ENCODE data around the gene RSBN1L. TPM values are rescaled to one million over a fixed set of nuclear protein-coding genes. Genes with fewer than 3 reads are reported as not detected.
A peak's percentile ranks its signal among the peaks of the same experiment; 100 is the strongest.
"Not testable (repeated sequence)": the region's sequence is repeated elsewhere in the genome, so short reads cannot be mapped to it uniquely, and the experiment has no call there.

The RSBN1L gene
- total RNA-seq, 1 donor from 2014 or later = 27.7 TPM

DNA sequence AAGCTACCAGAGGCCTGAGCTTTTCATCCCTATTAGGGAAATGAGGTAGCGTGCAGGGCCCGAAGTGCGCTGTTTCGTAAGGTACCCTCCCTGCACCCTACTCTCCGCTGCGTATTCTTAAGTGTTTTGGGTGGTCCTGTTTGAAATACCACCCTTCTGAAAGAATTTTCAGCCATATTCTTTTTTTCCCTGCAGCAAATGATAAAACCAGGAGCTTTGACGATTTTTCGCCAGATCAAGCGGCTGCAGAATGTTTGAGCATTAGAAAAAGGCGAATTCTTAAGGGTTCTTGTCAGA is 1.2 kb downstream of the RSBN1L start:
- no peaks in the 10 kb centered on the region for H3K36me3 ChIP-seq
- intact Hi-C loops (cut with DNase I) = no loop called here
- ATAC-seq = peak; percentile 37
- TF ChIP-seq, protein P1, sequence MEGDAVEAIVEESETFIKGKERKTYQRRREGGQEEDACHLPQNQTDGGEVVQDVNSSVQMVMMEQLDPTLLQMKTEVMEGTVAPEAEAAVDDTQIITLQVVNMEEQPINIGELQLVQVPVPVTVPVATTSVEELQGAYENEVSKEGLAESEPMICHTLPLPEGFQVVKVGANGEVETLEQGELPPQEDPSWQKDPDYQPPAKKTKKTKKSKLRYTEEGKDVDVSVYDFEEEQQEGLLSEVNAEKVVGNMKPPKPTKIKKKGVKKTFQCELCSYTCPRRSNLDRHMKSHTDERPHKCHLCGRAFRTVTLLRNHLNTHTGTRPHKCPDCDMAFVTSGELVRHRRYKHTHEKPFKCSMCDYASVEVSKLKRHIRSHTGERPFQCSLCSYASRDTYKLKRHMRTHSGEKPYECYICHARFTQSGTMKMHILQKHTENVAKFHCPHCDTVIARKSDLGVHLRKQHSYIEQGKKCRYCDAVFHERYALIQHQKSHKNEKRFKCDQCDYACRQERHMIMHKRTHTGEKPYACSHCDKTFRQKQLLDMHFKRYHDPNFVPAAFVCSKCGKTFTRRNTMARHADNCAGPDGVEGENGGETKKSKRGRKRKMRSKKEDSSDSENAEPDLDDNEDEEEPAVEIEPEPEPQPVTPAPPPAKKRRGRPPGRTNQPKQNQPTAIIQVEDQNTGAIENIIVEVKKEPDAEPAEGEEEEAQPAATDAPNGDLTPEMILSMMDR (IDR thresholded peaks at IDR 0.05) = no peak
- H3K4me3 ChIP-seq = peak overlapping the region; percentile 83
- H3K27me3 ChIP-seq = no peaks in the 10 kb centered on the region
- H3K27ac ChIP-seq = peak overlapping the region; percentile 97
- no peak for DNase-seq
- no peaks in the 10 kb centered on the region for H3K9me3 ChIP-seq
- peaks cover 41% of the 10 kb centered on the region for H3K4me1 ChIP-seq

DNA sequence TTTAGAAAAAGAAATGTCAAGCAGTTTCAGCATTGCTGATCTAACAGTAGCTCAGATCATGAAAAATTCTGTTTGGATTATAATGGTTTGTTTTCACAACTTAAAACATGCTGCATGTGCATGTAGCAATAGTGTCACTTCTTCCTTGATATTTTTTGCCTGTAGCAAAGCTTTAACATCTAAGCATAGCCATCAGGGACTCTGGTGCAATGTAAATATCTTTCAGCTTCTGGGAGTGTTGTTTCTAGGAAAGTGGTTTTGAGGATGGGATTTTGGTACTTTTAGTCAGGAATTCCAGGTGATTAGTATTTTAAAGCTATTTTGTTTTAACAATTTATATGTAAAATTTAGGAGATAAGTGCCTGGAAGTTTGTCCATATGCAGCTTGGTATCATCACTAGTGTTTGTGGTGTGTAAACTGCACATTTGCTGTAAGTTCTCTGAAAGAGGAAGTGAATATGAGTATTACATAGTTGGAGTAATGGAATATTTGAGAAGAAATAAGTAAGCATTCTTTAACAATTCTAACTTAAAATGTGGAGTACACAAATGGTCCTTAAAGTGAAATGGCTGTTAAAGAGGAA is 1.9 kb downstream of the RSBN1L start:
- H3K4me1 ChIP-seq = peaks cover 47% of the 10 kb centered on the region

DNA sequence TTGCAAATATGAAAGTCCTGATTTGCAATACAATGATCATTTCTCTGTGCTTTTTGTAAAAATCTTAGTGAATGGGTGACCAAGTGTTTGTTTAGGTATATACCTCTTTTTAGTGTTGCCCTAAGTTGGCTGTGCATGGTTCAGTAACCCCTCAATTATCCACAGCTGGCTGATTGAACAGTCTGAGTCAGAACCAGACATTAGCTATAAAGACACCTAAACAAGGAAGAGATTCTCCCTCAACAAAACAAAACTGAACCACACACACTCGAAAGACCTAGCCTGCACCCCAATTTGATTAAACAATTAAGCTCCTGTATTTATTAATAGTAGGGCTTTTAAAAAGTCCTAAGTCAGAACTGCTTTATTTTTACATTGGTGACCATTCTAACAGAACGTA is 2.8 kb downstream of the RSBN1L start:
- Histone ChIP-seq H3K36me3 (no peaks in the 10 kb centered on the region), H3K4me3 (peak overlapping the region; percentile 83), H3K4me1 (peaks cover 48% of the 10 kb centered on the region), H3K27ac (peak overlapping the region; percentile 97), H3K27me3 (no peaks in the 10 kb centered on the region), H3K9me3 (no peaks in the 10 kb centered on the region)
- intact Hi-C loops (cut with DNase I) = no loop called here
- TF ChIP-seq, protein P1 (IDR thresholded peaks at IDR 0.05) = no peak
- DNase-seq = no peak
- ATAC-seq = no peak

More for the DNA sequence above, 1.9 kb downstream of the RSBN1L start:
- Histone ChIP-seq H3K36me3 (no peaks in the 10 kb centered on the region), H3K27ac (peak overlapping the region; percentile 97), H3K9me3 (no peaks in the 10 kb centered on the region), H3K4me3 (peak overlapping the region; percentile 83), H3K27me3 (no peaks in the 10 kb centered on the region)
- intact Hi-C loops (cut with DNase I) = no loop called here
- no peak for ATAC-seq
- TF ChIP-seq, protein P1 (IDR thresholded peaks at IDR 0.05) = no peak
- DNase-seq = no peak

DNA sequence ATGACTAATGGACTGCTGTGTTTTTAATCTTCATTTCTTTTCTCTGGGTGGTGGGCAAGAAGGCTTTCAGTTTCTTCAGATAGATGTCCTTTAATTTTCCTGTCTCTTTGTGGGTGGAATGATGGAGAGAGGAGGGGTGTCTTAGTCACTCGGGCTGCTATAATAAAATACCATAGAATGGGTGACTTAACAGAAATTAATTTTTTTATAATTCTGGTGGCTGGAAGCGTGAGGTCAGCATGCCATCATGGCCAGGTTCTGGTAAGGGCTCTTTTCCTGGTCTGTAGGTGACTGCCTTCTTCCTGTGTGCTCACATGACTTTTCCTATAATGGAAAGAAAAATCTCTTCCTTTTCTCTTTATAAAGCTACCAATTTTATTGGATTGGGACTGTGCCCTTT is 6.3 kb downstream of the RSBN1L start:
- Histone ChIP-seq H3K4me1 (peaks cover 38% of the 10 kb centered on the region), H3K27me3 (no peaks in the 10 kb centered on the region), H3K9me3 (no peaks in the 10 kb centered on the region), H3K36me3 (no peaks in the 10 kb centered on the region), H3K4me3 (no peak overlapping the region), H3K27ac (no peak overlapping the region)
- TF ChIP-seq, protein P1 (IDR thresholded peaks at IDR 0.05) = no peak
- DNase-seq (no peak), ATAC-seq (no peak)
- intact Hi-C loops (cut with DNase I) = no loop called here

DNA sequence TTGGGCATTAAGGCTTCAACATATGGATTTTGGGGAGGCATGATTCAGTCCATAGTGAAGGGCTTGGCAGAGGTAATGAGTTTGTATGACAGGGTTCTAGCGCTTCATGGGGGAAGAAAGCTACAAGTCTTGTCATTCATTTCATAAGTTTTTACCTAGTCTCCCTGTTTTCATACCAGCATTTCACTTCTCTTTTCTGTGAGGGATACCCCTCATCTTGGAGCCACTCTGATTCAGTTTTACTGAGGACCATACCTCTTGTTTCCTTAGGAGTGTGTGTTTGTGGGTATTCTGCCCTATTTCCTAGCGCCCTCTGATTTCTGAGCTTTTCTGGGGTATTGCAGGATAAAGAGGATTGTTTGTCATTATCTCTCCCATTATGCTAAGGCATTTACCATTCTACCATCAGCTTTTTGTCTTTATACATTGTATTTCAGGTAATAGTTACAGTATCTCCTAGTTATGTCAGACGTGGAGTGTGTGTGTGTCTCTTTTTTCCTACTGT is 6.8 kb downstream of the RSBN1L start:
- no peak overlapping the region for H3K4me3 ChIP-seq
- peaks cover 36% of the 10 kb centered on the region for H3K4me1 ChIP-seq
- DNase-seq (no peak), ATAC-seq (no peak)
- intact Hi-C loops (cut with DNase I) = no loop called here
- TF ChIP-seq, protein P1 (IDR thresholded peaks at IDR 0.05) = no peak
- no peaks in the 10 kb centered on the region for H3K27me3 ChIP-seq
- no peak overlapping the region for H3K27ac ChIP-seq
- H3K36me3 ChIP-seq = no peaks in the 10 kb centered on the region
- no peaks in the 10 kb centered on the region for H3K9me3 ChIP-seq

DNA sequence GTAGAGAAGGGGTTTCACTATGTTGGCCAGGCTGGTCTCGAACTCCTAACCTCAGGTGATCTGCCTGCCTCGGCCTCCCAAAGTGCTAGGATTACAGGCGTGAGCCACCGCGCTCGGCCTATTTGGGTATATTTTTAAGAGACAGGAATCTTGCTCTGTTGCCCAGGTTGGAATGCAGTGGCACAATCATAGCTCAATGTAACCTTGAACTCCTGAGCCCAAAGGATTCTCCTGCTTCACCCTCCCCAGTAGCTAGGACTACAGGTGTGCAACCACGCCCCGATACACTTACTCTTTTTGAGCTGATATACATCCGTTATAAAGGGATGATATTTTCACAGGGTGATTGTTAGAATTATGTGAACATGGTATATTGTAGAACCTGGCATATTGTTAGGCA is 7.4 kb downstream of the RSBN1L start:
- intact Hi-C loops (cut with DNase I); H3K9me3 ChIP-seq: not testable (repeated sequence)
- peaks cover 30% of the 10 kb centered on the region for H3K4me1 ChIP-seq

More for the DNA sequence above, 7.4 kb downstream of the RSBN1L start:
- not testable (repeated sequence) for DNase-seq, ATAC-seq, H3K4me3 ChIP-seq, H3K27ac ChIP-seq, H3K36me3 ChIP-seq, H3K27me3 ChIP-seq
